Liver (tissue), 9 donors: ENCODE data around the gene LYRM4. TPM values are rescaled to one million over a fixed set of nuclear protein-coding genes. Genes with fewer than 3 reads are reported as not detected.

Source experiments
- DNase-seq: peaks from one replicate; pipeline ENCODE4 v3.0.0-alpha.2; 2017; ENCODE audit warnings: low spot score
- H3K27ac ChIP-seq, 2 donors: one replicate each; pipeline ENCODE4 v1.7.0; 2013; ENCODE audit warnings: inconsistent platforms in 2 of 2, low read length in 2 of 2, control low read depth in 1 of 2, low read depth in 1 of 2, mild to moderate bottlenecking in 1 of 2
- H3K27me3 ChIP-seq, 4 donors: one replicate each; pipeline versions ENCODE4 v1.6.1 to v1.7.0; 2013; ENCODE audit warnings: low read length in 3 of 4, inconsistent platforms in 1 of 4, mild to moderate bottlenecking in 1 of 4, moderate library complexity in 1 of 4; ENCODE audit not compliant: control insufficient read depth in 4 of 4, insufficient read depth in 4 of 4
- H3K36me3 ChIP-seq, 4 donors: one replicate each; pipeline versions ENCODE4 v1.6.1 to v1.7.0; 2013; ENCODE audit warnings: low read length in 3 of 4, mild to moderate bottlenecking in 3 of 4, low read depth in 1 of 4, moderate library complexity in 1 of 4; ENCODE audit not compliant: control insufficient read depth in 4 of 4, insufficient read depth in 3 of 4
- H3K4me1 ChIP-seq, 4 donors: one replicate each; pipeline versions ENCODE4 v1.6.1 to v1.7.0; 2013; ENCODE audit warnings: low read length in 3 of 4, mild to moderate bottlenecking in 3 of 4, moderate library complexity in 1 of 4; ENCODE audit not compliant: control insufficient read depth in 4 of 4, insufficient read depth in 4 of 4
- H3K4me3 ChIP-seq, 3 donors: one replicate each; pipeline versions ENCODE4 v1.6.1 to v1.7.0; 2013; ENCODE audit warnings: low read length in 3 of 3, control low read depth in 1 of 3, low read depth in 1 of 3, mild to moderate bottlenecking in 1 of 3
- H3K9ac ChIP-seq, 2 donors: one replicate each; pipeline ENCODE4 v1.7.0; 2013; ENCODE audit warnings: low read length in 2 of 2, mild to moderate bottlenecking in 2 of 2, moderate library complexity in 2 of 2, control low read depth in 1 of 2, low read depth in 1 of 2
- H3K9me3 ChIP-seq, 4 donors: one replicate each; pipeline versions ENCODE4 v1.6.1 to v1.7.0; 2013; ENCODE audit warnings: low read length in 3 of 4; ENCODE audit not compliant: control insufficient read depth in 4 of 4
- ATF3 ChIP-seq: IDR thresholded peaks from 2 replicates; pipeline ENCODE4 v1.6.1; 2016; ENCODE audit warnings: antibody characterized with exemption
- EGR1 ChIP-seq, 2 donors: IDR thresholded peaks; 2 replicates each; pipeline ENCODE4 v1.6.1; 2016 to 2018; ENCODE audit warnings: antibody characterized with exemption in 2 of 2, low read depth in 2 of 2
- FOXA1 ChIP-seq: IDR thresholded peaks from 2 replicates; pipeline ENCODE4 v1.6.1; 2016; ENCODE audit warnings: antibody characterized with exemption
- FOXA2 ChIP-seq: IDR thresholded peaks from 2 replicates; pipeline ENCODE4 v1.6.1; 2016; ENCODE audit warnings: antibody characterized with exemption
- GABPA ChIP-seq, 2 donors: IDR thresholded peaks in 1 of 2; conservative IDR thresholded peaks in 1 of 2; 2 replicates each; pipeline ENCODE4 v1.6.1; 2016; ENCODE audit warnings: antibody characterized with exemption in 2 of 2, mild to moderate bottlenecking in 1 of 2, moderate library complexity in 1 of 2
- HNF4A ChIP-seq, 2 donors: conservative IDR thresholded peaks; 2 replicates each; pipeline ENCODE4 v1.6.1; 2016; ENCODE audit warnings: antibody characterized with exemption in 2 of 2, mild to moderate bottlenecking in 2 of 2
- HNF4G ChIP-seq: IDR thresholded peaks from 2 replicates; pipeline ENCODE4 v1.6.1; 2016; ENCODE audit warnings: antibody characterized with exemption
- JUND ChIP-seq, 2 donors: IDR thresholded peaks; 2 replicates each; pipeline ENCODE4 v1.6.1; 2016; ENCODE audit warnings: antibody characterized with exemption in 2 of 2
- NR2F2 ChIP-seq: IDR thresholded peaks from 2 replicates; pipeline ENCODE4 v1.6.1; 2016; ENCODE audit warnings: antibody characterized with exemption
- RAD21 ChIP-seq, 2 donors: IDR thresholded peaks; 2 replicates each; pipeline ENCODE4 v1.6.1; 2016; ENCODE audit warnings: antibody characterized with exemption in 2 of 2, mild to moderate bottlenecking in 2 of 2
- TAF1 ChIP-seq: conservative IDR thresholded peaks from 2 replicates; pipeline ENCODE4 v1.6.1; 2016; ENCODE audit warnings: antibody characterized with exemption, mild to moderate bottlenecking
- YY1 ChIP-seq: IDR thresholded peaks from 2 replicates; pipeline ENCODE4 v1.6.1; 2016; ENCODE audit warnings: antibody characterized with exemption, mild to moderate bottlenecking
- WGBS: extraction: QIAGEN DNeasy Blood & Tissue Kit; methylation state at CpG from one replicate; pipeline ENCODE4 v1.1.7; 2013; 5-methylcytosine and 5-hydroxymethylcytosine counted together
- polyA plus RNA-seq, 2 donors: library from polyadenylated mRNA; stranded (reverse) in 1 of 2; unstranded in 1 of 2; fragments of 200-250 nt in 1 of 2; fragments of >200 nt in 1 of 2; fragmentation: Nextera tagmentation in 1 of 2; extraction: Ambion mirVana in 1 of 2; gene quantifications; one replicate each; pipeline versions ENCODE4 v1.2.1 to v1.2.3, GENCODE V29; 2013 to 2015
- total RNA-seq, 2 donors: library from RNA; depleted of rRNA; stranded (reverse); fragments of >200 nt; gene quantifications; one replicate each; pipeline ENCODE4 v1.2.3, GENCODE V29; 2014
- TF ChIP-seq, protein P1 (sequence below): fragments of 150-350 bp; IDR thresholded peaks from 2 replicates; pipeline ENCODE4 v1.5.1; 2017; ENCODE audit warnings: improper control_type of control experiment, low read depth, low read length; ENCODE audit not compliant: missing input control
- TF ChIP-seq, protein P2 (sequence below): IDR thresholded peaks from 2 replicates; pipeline ENCODE4 v1.6.1; 2016; ENCODE audit warnings: antibody characterized with exemption, mild to moderate bottlenecking
- TF ChIP-seq, protein P3 (sequence below): IDR thresholded peaks from 2 replicates; pipeline ENCODE4 v1.6.1; 2016; ENCODE audit warnings: antibody characterized with exemption
- donor health status: healthy.
- donor health status: healthy.
- donor health status: healthy.
- donor health status: healthy.
- donor health status: healthy.

LYRM4 gene
- total and polyA plus RNA-seq, 4 donors, result 4.4 to 13.1 (median 6.5) TPM

DNA sequence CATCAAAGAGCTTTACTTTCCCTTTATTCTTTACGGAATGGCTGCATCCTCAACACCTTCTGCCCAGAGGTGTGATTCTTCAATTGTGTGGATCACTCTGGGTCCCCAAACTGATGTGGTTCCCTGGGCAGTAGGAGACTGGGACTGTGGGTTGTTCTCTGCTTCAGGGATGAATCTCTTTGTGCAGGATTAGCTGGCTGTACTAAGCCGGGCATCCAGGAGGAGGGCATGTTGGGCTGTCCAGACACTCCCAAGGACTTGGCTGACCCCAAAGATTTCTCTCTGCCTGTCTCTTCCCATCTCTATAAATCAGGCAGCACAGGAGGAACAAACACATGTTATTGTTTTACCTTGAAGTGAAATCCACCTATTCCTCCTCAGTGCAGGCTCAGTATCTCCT lies 15.8 kb upstream of the LYRM4 start:
- Histone ChIP-seq H3K9ac (no peak overlapping the region), H3K27ac (no peak overlapping the region), H3K9me3 (no peaks in the 10 kb centered on the region), H3K4me1 (no peaks in the 10 kb centered on the region), H3K4me3 (no peak overlapping the region), H3K27me3 (no peaks in the 10 kb centered on the region), H3K36me3 (no peaks in the 10 kb centered on the region)
- 96% methylated on average over 2 of the region's 2 CpGs for WGBS
- DNase-seq, result no peak
- TF ChIP-seq EGR1 (IDR thresholded peaks at IDR 0.05; ENCODE audit: low read depth in 2 of 2), result no peak
- no peak for TF ChIP-seq GABPA (IDR thresholded peaks at IDR 0.05 in 1 of 2, conservative IDR thresholded peaks at IDR 0.05 in 1 of 2)
- TF ChIP-seq, protein P1, sequence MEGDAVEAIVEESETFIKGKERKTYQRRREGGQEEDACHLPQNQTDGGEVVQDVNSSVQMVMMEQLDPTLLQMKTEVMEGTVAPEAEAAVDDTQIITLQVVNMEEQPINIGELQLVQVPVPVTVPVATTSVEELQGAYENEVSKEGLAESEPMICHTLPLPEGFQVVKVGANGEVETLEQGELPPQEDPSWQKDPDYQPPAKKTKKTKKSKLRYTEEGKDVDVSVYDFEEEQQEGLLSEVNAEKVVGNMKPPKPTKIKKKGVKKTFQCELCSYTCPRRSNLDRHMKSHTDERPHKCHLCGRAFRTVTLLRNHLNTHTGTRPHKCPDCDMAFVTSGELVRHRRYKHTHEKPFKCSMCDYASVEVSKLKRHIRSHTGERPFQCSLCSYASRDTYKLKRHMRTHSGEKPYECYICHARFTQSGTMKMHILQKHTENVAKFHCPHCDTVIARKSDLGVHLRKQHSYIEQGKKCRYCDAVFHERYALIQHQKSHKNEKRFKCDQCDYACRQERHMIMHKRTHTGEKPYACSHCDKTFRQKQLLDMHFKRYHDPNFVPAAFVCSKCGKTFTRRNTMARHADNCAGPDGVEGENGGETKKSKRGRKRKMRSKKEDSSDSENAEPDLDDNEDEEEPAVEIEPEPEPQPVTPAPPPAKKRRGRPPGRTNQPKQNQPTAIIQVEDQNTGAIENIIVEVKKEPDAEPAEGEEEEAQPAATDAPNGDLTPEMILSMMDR, result no peak
- TF ChIP-seq ATF3, result no peak
- no peak for TF ChIP-seq TAF1
- no peak for TF ChIP-seq JUND (IDR thresholded peaks at IDR 0.05)
- TF ChIP-seq, protein P2, sequence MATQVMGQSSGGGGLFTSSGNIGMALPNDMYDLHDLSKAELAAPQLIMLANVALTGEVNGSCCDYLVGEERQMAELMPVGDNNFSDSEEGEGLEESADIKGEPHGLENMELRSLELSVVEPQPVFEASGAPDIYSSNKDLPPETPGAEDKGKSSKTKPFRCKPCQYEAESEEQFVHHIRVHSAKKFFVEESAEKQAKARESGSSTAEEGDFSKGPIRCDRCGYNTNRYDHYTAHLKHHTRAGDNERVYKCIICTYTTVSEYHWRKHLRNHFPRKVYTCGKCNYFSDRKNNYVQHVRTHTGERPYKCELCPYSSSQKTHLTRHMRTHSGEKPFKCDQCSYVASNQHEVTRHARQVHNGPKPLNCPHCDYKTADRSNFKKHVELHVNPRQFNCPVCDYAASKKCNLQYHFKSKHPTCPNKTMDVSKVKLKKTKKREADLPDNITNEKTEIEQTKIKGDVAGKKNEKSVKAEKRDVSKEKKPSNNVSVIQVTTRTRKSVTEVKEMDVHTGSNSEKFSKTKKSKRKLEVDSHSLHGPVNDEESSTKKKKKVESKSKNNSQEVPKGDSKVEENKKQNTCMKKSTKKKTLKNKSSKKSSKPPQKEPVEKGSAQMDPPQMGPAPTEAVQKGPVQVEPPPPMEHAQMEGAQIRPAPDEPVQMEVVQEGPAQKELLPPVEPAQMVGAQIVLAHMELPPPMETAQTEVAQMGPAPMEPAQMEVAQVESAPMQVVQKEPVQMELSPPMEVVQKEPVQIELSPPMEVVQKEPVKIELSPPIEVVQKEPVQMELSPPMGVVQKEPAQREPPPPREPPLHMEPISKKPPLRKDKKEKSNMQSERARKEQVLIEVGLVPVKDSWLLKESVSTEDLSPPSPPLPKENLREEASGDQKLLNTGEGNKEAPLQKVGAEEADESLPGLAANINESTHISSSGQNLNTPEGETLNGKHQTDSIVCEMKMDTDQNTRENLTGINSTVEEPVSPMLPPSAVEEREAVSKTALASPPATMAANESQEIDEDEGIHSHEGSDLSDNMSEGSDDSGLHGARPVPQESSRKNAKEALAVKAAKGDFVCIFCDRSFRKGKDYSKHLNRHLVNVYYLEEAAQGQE, result no peak
- TF ChIP-seq NR2F2, result no peak
- TF ChIP-seq FOXA1, result no peak
- TF ChIP-seq FOXA2, result no peak
- TF ChIP-seq HNF4A (conservative IDR thresholded peaks at IDR 0.05), result no peak
- TF ChIP-seq, protein P3, sequence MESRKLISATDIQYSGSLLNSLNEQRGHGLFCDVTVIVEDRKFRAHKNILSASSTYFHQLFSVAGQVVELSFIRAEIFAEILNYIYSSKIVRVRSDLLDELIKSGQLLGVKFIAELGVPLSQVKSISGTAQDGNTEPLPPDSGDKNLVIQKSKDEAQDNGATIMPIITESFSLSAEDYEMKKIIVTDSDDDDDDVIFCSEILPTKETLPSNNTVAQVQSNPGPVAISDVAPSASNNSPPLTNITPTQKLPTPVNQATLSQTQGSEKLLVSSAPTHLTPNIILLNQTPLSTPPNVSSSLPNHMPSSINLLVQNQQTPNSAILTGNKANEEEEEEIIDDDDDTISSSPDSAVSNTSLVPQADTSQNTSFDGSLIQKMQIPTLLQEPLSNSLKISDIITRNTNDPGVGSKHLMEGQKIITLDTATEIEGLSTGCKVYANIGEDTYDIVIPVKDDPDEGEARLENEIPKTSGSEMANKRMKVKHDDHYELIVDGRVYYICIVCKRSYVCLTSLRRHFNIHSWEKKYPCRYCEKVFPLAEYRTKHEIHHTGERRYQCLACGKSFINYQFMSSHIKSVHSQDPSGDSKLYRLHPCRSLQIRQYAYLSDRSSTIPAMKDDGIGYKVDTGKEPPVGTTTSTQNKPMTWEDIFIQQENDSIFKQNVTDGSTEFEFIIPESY, result no peak
- no peak for TF ChIP-seq YY1
- no peak for TF ChIP-seq RAD21 (IDR thresholded peaks at IDR 0.05)
- TF ChIP-seq HNF4G, result no peak

- no peaks in the 10 kb centered on the region for H3K27me3 ChIP-seq
- H3K4me1 ChIP-seq, result no peaks in the 10 kb centered on the region
- H3K4me3 ChIP-seq, result no peak overlapping the region
- H3K9me3 ChIP-seq, result no peaks in the 10 kb centered on the region
- no peak for DNase-seq
- no peaks in the 10 kb centered on the region for H3K36me3 ChIP-seq
- no peak overlapping the region for H3K9ac ChIP-seq
- WGBS, result 86% methylated on average over 2 of the region's 2 CpGs
- no peak overlapping the region for H3K27ac ChIP-seq
- TF ChIP-seq RAD21 (IDR thresholded peaks at IDR 0.05) (peak; percentile 41 to 54), JUND (IDR thresholded peaks at IDR 0.05) (no peak)
Measured at GRCh38 chr6:5275497-5275896, 14.7 kb upstream of the LYRM4 start.
